Body of pancreas (tissue), 4 donors: ENCODE data around the gene HIP1R.
A peak's percentile ranks its signal among the peaks of the same experiment; 100 is the strongest.

Experiments
- POLR2A ChIP-seq, 3 donors: fragments of 450-650 bp; IDR thresholded peaks; one replicate each; pipeline ENCODE4 v1.6.1; 2016; ENCODE audit warnings: antibody characterized with exemption in 3 of 3, mild to moderate bottlenecking in 2 of 3
- TF ChIP-seq, protein P1 (sequence below), 7 experiments: fragments of 450-650 bp in 4 of 7; fragments of 200-600 bp in 3 of 7; sonication (generic) in 3 of 7; IDR thresholded peaks; one replicate each; pipeline ENCODE4 v1.5.1; 2016 to 2019; ENCODE audit warnings: antibody characterized with exemption in 7 of 7

- TF ChIP-seq, protein P1, sequence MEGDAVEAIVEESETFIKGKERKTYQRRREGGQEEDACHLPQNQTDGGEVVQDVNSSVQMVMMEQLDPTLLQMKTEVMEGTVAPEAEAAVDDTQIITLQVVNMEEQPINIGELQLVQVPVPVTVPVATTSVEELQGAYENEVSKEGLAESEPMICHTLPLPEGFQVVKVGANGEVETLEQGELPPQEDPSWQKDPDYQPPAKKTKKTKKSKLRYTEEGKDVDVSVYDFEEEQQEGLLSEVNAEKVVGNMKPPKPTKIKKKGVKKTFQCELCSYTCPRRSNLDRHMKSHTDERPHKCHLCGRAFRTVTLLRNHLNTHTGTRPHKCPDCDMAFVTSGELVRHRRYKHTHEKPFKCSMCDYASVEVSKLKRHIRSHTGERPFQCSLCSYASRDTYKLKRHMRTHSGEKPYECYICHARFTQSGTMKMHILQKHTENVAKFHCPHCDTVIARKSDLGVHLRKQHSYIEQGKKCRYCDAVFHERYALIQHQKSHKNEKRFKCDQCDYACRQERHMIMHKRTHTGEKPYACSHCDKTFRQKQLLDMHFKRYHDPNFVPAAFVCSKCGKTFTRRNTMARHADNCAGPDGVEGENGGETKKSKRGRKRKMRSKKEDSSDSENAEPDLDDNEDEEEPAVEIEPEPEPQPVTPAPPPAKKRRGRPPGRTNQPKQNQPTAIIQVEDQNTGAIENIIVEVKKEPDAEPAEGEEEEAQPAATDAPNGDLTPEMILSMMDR (IDR thresholded peaks at IDR 0.05), result no peak
- TF ChIP-seq POLR2A (IDR thresholded peaks at IDR 0.05), result peak in 2 of 3 donors; percentile 26 to 32
Measured at GRCh38 chr12:122870867-122871664, 35.8 kb downstream of the HIP1R start.
